Putamen (tissue), 1 donor: Measurements from ENCODE around the gene RASSF1.
"Not testable (repeated sequence)": the region's sequence is repeated elsewhere in the genome, so short reads cannot be mapped to it uniquely, and the experiment has no call there.

Experiments used
- DNase-seq: peaks from one replicate; pipeline ENCODE4 v3.0.0-alpha.2; 2016; ENCODE audit warnings: low spot score

RASSF1 gene

GRCh38 chr3:50284121-50284520 is 56.5 kb downstream of the RASSF1 start:
- DNase-seq = not testable (repeated sequence)
